Lung (tissue), 12 donors: ENCODE measurements around the gene NT5DC4. TPM values are rescaled to one million over a fixed set of nuclear protein-coding genes. Genes with fewer than 3 reads are reported as not detected.

ENCODE experiments used
- ATAC-seq: fragments of 200-7000 bp; cut with Tn5 transposase; one replicate; pipeline ENCODE4 v1.9.1; 2020; ENCODE audit warnings: moderate number of reproducible peaks; ENCODE audit not compliant: insufficient read depth, low FRiP score
- DNase-seq, 3 donors: peaks; one replicate each; pipeline ENCODE4 v3.0.0-alpha.2; 2013 to 2017
- H3K27ac ChIP-seq, 2 donors: one replicate each; pipeline ENCODE4 v1.5.1; 2013; ENCODE audit warnings: mild to moderate bottlenecking in 2 of 2, moderate library complexity in 2 of 2, control low read depth in 1 of 2, inconsistent platforms in 1 of 2, low read depth in 1 of 2, low read length in 1 of 2
- H3K27me3 ChIP-seq, 3 donors: one replicate each; pipeline ENCODE4 v1.5.1; 2013; ENCODE audit warnings: low read length in 2 of 3; ENCODE audit not compliant: control insufficient read depth in 3 of 3, insufficient read depth in 3 of 3
- H3K36me3 ChIP-seq, 4 donors: one replicate each; pipeline ENCODE4 v1.5.1; 2013; ENCODE audit warnings: low read length in 4 of 4, mild to moderate bottlenecking in 1 of 4, moderate library complexity in 1 of 4; ENCODE audit not compliant: control insufficient read depth in 4 of 4, insufficient read depth in 4 of 4
- H3K4me1 ChIP-seq, 5 donors: one replicate each; pipeline ENCODE4 v1.5.1; 2013; ENCODE audit warnings: low read length in 5 of 5, mild to moderate bottlenecking in 2 of 5, moderate library complexity in 1 of 5; ENCODE audit not compliant: control insufficient read depth in 5 of 5, insufficient read depth in 5 of 5
- H3K4me3 ChIP-seq: one replicate; pipeline ENCODE4 v1.5.1; 2013; ENCODE audit warnings: mild to moderate bottlenecking, control low read depth, moderate library complexity
- H3K9ac ChIP-seq, 2 donors: one replicate each; pipeline ENCODE4 v1.5.1; 2013; ENCODE audit warnings: low read length in 2 of 2, control low read depth in 1 of 2; ENCODE audit not compliant: insufficient read depth in 1 of 2
- H3K9me3 ChIP-seq, 4 donors: one replicate each; pipeline ENCODE4 v1.5.1; 2013; ENCODE audit warnings: low read length in 3 of 4, mild to moderate bottlenecking in 1 of 4, moderate library complexity in 1 of 4; ENCODE audit not compliant: control insufficient read depth in 4 of 4, insufficient read depth in 3 of 4
- CTCF ChIP-seq: IDR thresholded peaks from 2 replicates; pipeline ENCODE4 v1.5.1; 2012; ENCODE audit warnings: mild to moderate bottlenecking; ENCODE audit errors: control extremely low read depth, extremely low read depth
- WGBS, 2 donors: extraction: QIAGEN DNeasy Blood & Tissue Kit; methylation state at CpG; one replicate each; pipeline ENCODE4 v1.1.7; 2013; 5-methylcytosine and 5-hydroxymethylcytosine counted together
- polyA plus RNA-seq, 2 donors: library from polyadenylated mRNA; stranded (reverse); fragments of 200-250 nt; gene quantifications; one replicate each; pipeline ENCODE4 v1.2.1, GENCODE V29; 2013
- total RNA-seq, 2 donors: library from RNA; depleted of rRNA in 1 of 2; stranded (reverse); fragments of >200 nt in 1 of 2; gene quantifications; one replicate each; pipeline ENCODE4 v1.2.1, GENCODE V29; 2014 to 2021
- donor health status: control.
- donor health status: control.
- donor health status: Bipolar disorder and iron deficiency.
- donor health status: healthy.
- donor health status: DM: yes; HTN: yes; CAD: no.

NT5DC4 gene
- total and polyA plus RNA-seq, 4 donors = 0.09 to 0.83 (median 0.53) TPM

GRCh38 chr2:112776113-112776512 lies 55.3 kb downstream of the NT5DC4 start:
- 27 to 70% methylated on average over 1 to 3 of the region's 3 CpGs for WGBS, 2 donors
- TF ChIP-seq CTCF = no peak
- no peaks in the 10 kb centered on the region for H3K36me3 ChIP-seq
- no peak for DNase-seq
- ATAC-seq = no peak
- H3K27ac ChIP-seq = no peak overlapping the region
- no peaks in the 10 kb centered on the region for H3K27me3 ChIP-seq
- no peak overlapping the region for H3K4me3 ChIP-seq
- H3K4me1 ChIP-seq = no peaks in the 10 kb centered on the region
- no peak overlapping the region for H3K9ac ChIP-seq
- H3K9me3 ChIP-seq = no peaks in the 10 kb centered on the region

GRCh38 chr2:112777036-112777435 lies 56.2 kb downstream of the NT5DC4 start:
- no peak for TF ChIP-seq CTCF
- Histone ChIP-seq H3K4me1 (no peaks in the 10 kb centered on the region), H3K9ac (no peak overlapping the region), H3K4me3 (no peak overlapping the region), H3K36me3 (no peaks in the 10 kb centered on the region), H3K9me3 (no peaks in the 10 kb centered on the region), H3K27ac (no peak overlapping the region), H3K27me3 (no peaks in the 10 kb centered on the region)
- ATAC-seq (no peak), DNase-seq (no peak)

GRCh38 chr2:112779598-112779997 lies 58.8 kb downstream of the NT5DC4 start:
- ATAC-seq = no peak
- Histone ChIP-seq H3K4me1 (no peaks in the 10 kb centered on the region), H3K4me3 (no peak overlapping the region), H3K27me3 (no peaks in the 10 kb centered on the region), H3K27ac (no peak overlapping the region), H3K36me3 (no peaks in the 10 kb centered on the region), H3K9me3 (no peaks in the 10 kb centered on the region), H3K9ac (no peak overlapping the region)
- no peak for DNase-seq
- 95% methylated on average over 1 of the region's 1 CpG for WGBS, 2 donors
- TF ChIP-seq CTCF = no peak

- H3K9ac ChIP-seq = no peak overlapping the region
- DNase-seq = no peak
Observed at GRCh38 chr2:112782234-112782799, 61.5 kb downstream of the NT5DC4 start.

More at GRCh38 chr2:112782234-112782799, 61.5 kb downstream of the NT5DC4 start:
- H3K9me3 ChIP-seq = no peaks in the 10 kb centered on the region
- H3K4me3 ChIP-seq = no peak overlapping the region
- no peak overlapping the region for H3K27ac ChIP-seq
- H3K36me3 ChIP-seq = no peaks in the 10 kb centered on the region
- no peak for ATAC-seq
- no peaks in the 10 kb centered on the region for H3K27me3 ChIP-seq
- no peaks in the 10 kb centered on the region for H3K4me1 ChIP-seq
- WGBS, 2 donors = 77 to 87% methylated on average over 3 of the region's 3 CpGs
- no peak for TF ChIP-seq CTCF
